PFSK-1 (cell line): ENCODE measurements around the gene BRMS1.

Experiments used
- POLR2AphosphoS5 ChIP-seq: IDR thresholded peaks from 2 replicates; pipeline ENCODE4 v1.6.1; 2012; ENCODE audit warnings: low read depth, mild to moderate bottlenecking, control low read depth, low read length, moderate library complexity
- REST ChIP-seq, 2 experiments: IDR thresholded peaks; 2 replicates each; pipeline versions ENCODE4 v1.6.1 to v1.8.0; 2011 to 2012; ENCODE audit warnings: low read depth in 2 of 2, low read length in 2 of 2, control low read depth in 1 of 2, inconsistent platforms in 1 of 2, mild to moderate bottlenecking in 1 of 2, moderate library complexity in 1 of 2; ENCODE audit not compliant: insufficient read depth in 1 of 2
- SIN3A ChIP-seq: IDR thresholded peaks from 2 replicates; pipeline ENCODE4 v1.6.1; 2012; ENCODE audit warnings: mild to moderate bottlenecking, low read length, moderate library complexity, borderline replicate concordance; ENCODE audit not compliant: insufficient read depth
- TAF1 ChIP-seq: IDR thresholded peaks from 2 replicates; pipeline ENCODE4 v1.6.1; 2012; ENCODE audit warnings: low read length, control low read depth, borderline replicate concordance; ENCODE audit not compliant: insufficient read depth

GRCh38 chr11:66327171-66328030 is 17.5 kb downstream of the BRMS1 start:
- TF ChIP-seq REST (IDR thresholded peaks at IDR 0.05; ENCODE audit: insufficient read depth in 1 of 2, low read depth in 2 of 2, low read length in 2 of 2): no peak
- no peak for TF ChIP-seq POLR2AphosphoS5
- no peak for TF ChIP-seq TAF1
- TF ChIP-seq SIN3A: no peak
